ENCODE measurements around the gene SCART1.

Gene SCART1

GRCh38 chr10:133420579-133420978 is 33.2 kb upstream of the SCART1 start:
- no peak overlapping the region for H3K4me2 ChIP-seq (ENCODE audit: low read length)
- H3K4me1 ChIP-seq (ENCODE audit: control insufficient read depth, low read length), result no peaks in the 10 kb centered on the region
- H3K9me3 ChIP-seq (ENCODE audit: control insufficient read depth, insufficient read depth, low read length), result no peaks in the 10 kb centered on the region
- no peaks in the 10 kb centered on the region for H4K20me1 ChIP-seq (ENCODE audit: control insufficient read depth, insufficient read depth, low read depth, low read length)
- no peak overlapping the region for H3K27ac ChIP-seq (ENCODE audit: low read depth, low read length)
- H3K79me2 ChIP-seq (ENCODE audit: control insufficient read depth, low read length), result peaks cover 1% of the 10 kb centered on the region; the same call in 1 of the 2 replicates
- TF ChIP-seq CTCF (IDR thresholded peaks at IDR 0.05; ENCODE audit: low read depth, low read length, poor library complexity, severe bottlenecking), result no peak
- TF ChIP-seq EZH2phosphoT487 (IDR thresholded peaks at IDR 0.05; ENCODE audit: borderline replicate concordance, low read length), result no peak
- H3K9me2 ChIP-seq (replicated peaks; ENCODE audit: control insufficient read depth, low read length), result no peaks in the 10 kb centered on the region
- no peak overlapping the region for H3K4me3 ChIP-seq (ENCODE audit: low read length)
- no peaks in the 10 kb centered on the region for H3F3A ChIP-seq (ENCODE audit: control insufficient read depth, insufficient read depth)
- no peaks in the 10 kb centered on the region for H3K27me3 ChIP-seq (ENCODE audit: control insufficient read depth, low read length)
- peaks cover 32% of the 10 kb centered on the region for H3K36me3 ChIP-seq (ENCODE audit: control insufficient read depth, low read length)

- no peak overlapping the region for H3K4me2 ChIP-seq (ENCODE audit: low read length)
- no peaks in the 10 kb centered on the region for H3K9me2 ChIP-seq (replicated peaks; ENCODE audit: control insufficient read depth, low read length)
- peaks cover 26% of the 10 kb centered on the region for H3K36me3 ChIP-seq (ENCODE audit: control insufficient read depth, low read length)
- no peaks in the 10 kb centered on the region for H3K27me3 ChIP-seq (ENCODE audit: control insufficient read depth, low read length)
- H3K79me2 ChIP-seq (ENCODE audit: control insufficient read depth, low read length), result no peaks in the 10 kb centered on the region
- no peaks in the 10 kb centered on the region for H3K9me3 ChIP-seq (ENCODE audit: control insufficient read depth, insufficient read depth, low read length)
- TF ChIP-seq CTCF (IDR thresholded peaks at IDR 0.05; ENCODE audit: low read depth, low read length, poor library complexity, severe bottlenecking) (no peak), EZH2phosphoT487 (IDR thresholded peaks at IDR 0.05; ENCODE audit: borderline replicate concordance, low read length) (no peak)
- H4K20me1 ChIP-seq (ENCODE audit: control insufficient read depth, insufficient read depth, low read depth, low read length), result no peaks in the 10 kb centered on the region
- no peaks in the 10 kb centered on the region for H3K4me1 ChIP-seq (ENCODE audit: control insufficient read depth, low read length)
- H3F3A ChIP-seq (ENCODE audit: control insufficient read depth, insufficient read depth), result no peaks in the 10 kb centered on the region
- H3K27ac ChIP-seq (ENCODE audit: low read depth, low read length), result no peak overlapping the region
- H3K4me3 ChIP-seq (ENCODE audit: low read length), result no peak overlapping the region
Measured at GRCh38 chr10:133421336-133422222, 32.2 kb upstream of the SCART1 start.

GRCh38 chr10:133422223-133422806 is 31.4 kb upstream of the SCART1 start:
- Histone ChIP-seq H3K27ac (ENCODE audit: low read depth, low read length) (no peak overlapping the region), H3F3A (ENCODE audit: control insufficient read depth, insufficient read depth) (no peaks in the 10 kb centered on the region), H3K9me3 (ENCODE audit: control insufficient read depth, insufficient read depth, low read length) (no peaks in the 10 kb centered on the region), H3K36me3 (ENCODE audit: control insufficient read depth, low read length) (peaks cover 26% of the 10 kb centered on the region), H4K20me1 (ENCODE audit: control insufficient read depth, insufficient read depth, low read depth, low read length) (no peaks in the 10 kb centered on the region), H3K27me3 (ENCODE audit: control insufficient read depth, low read length) (no peaks in the 10 kb centered on the region), H3K4me3 (ENCODE audit: low read length) (no peak overlapping the region), H3K79me2 (ENCODE audit: control insufficient read depth, low read length) (no peaks in the 10 kb centered on the region), H3K9me2 (replicated peaks; ENCODE audit: control insufficient read depth, low read length) (no peaks in the 10 kb centered on the region), H3K4me1 (ENCODE audit: control insufficient read depth, low read length) (no peaks in the 10 kb centered on the region), H3K4me2 (ENCODE audit: low read length) (no peak overlapping the region)
- TF ChIP-seq CTCF (IDR thresholded peaks at IDR 0.05; ENCODE audit: low read depth, low read length, poor library complexity, severe bottlenecking), result no peak
- TF ChIP-seq EZH2phosphoT487 (IDR thresholded peaks at IDR 0.05; ENCODE audit: borderline replicate concordance, low read length), result no peak
